GM19239 (cell line): ENCODE results near the gene THSD4.

ENCODE experiments used
- DNase-seq: peaks from one replicate; pipeline ENCODE4 v3.0.0; 2011; ENCODE audit warnings: low spot score; ENCODE audit not compliant: insufficient read length
- FAIRE-seq: peaks from 2 replicates; lab custom pipeline; 2011; peaks lifted over from hg19 to GRCh38; lab: Jason Lieb, UNC

THSD4 gene

GRCh38 chr15:71790081-71790480 is 674.8 kb downstream of the THSD4 start:
- no peak for FAIRE-seq

GRCh38 chr15:71791975-71792374 is 676.7 kb downstream of the THSD4 start:
- DNase-seq (no peak), FAIRE-seq (no peak)

More at GRCh38 chr15:71790081-71790480, 674.8 kb downstream of the THSD4 start:
- no peak for DNase-seq

GRCh38 chr15:71792521-71792920 is 677.2 kb downstream of the THSD4 start:
- no peak for FAIRE-seq
- no peak for DNase-seq

- FAIRE-seq = no peak
These were observed 683.4 kb downstream of the THSD4 start for GRCh38 chr15:71798641-71799040.

GRCh38 chr15:71800190-71800589 is 684.9 kb downstream of the THSD4 start:
- FAIRE-seq = no peak

More at GRCh38 chr15:71798641-71799040, 683.4 kb downstream of the THSD4 start:
- no peak for DNase-seq

GRCh38 chr15:71800835-71801745 is 685.8 kb downstream of the THSD4 start:
- DNase-seq = peak; percentile 44
- FAIRE-seq = peak; percentile 31

More at GRCh38 chr15:71800190-71800589, 684.9 kb downstream of the THSD4 start:
- no peak for DNase-seq

- no peak for FAIRE-seq
- DNase-seq = no peak
These were observed 686.8 kb downstream of the THSD4 start for GRCh38 chr15:71801935-71802655.

GRCh38 chr15:71802770-71803169 is 687.5 kb downstream of the THSD4 start:
- FAIRE-seq (no peak), DNase-seq (no peak)

- FAIRE-seq = no peak
These were observed 689.0 kb downstream of the THSD4 start for GRCh38 chr15:71804226-71804625.

GRCh38 chr15:71804695-71805470 is 689.6 kb downstream of the THSD4 start:
- FAIRE-seq (peak; percentile 49), DNase-seq (no peak)

More at GRCh38 chr15:71804226-71804625, 689.0 kb downstream of the THSD4 start:
- no peak for DNase-seq

GRCh38 chr15:71806452-71806931 is 691.2 kb downstream of the THSD4 start:
- FAIRE-seq (no peak), DNase-seq (no peak)

GRCh38 chr15:71807125-71807629 is 691.9 kb downstream of the THSD4 start:
- no peak for DNase-seq
- no peak for FAIRE-seq

- FAIRE-seq (no peak), DNase-seq (no peak)
These were observed 692.4 kb downstream of the THSD4 start for GRCh38 chr15:71807691-71808091.

GRCh38 chr15:71808311-71809020 is 693.2 kb downstream of the THSD4 start:
- no peak for FAIRE-seq
- DNase-seq = no peak

- DNase-seq = no peak
- no peak for FAIRE-seq
These were observed 694.1 kb downstream of the THSD4 start for GRCh38 chr15:71809346-71809745.

GRCh38 chr15:71810256-71811035 is 695.2 kb downstream of the THSD4 start, which contains the start of gene NR2E3:
Gene NR2E3 (plus strand): TSS chr15:71810554. CDS start chr15:71810744, 190 bp downstream.
- DNase-seq = no peak
- no peak for FAIRE-seq

GRCh38 chr15:71811036-71811736 is 695.9 kb downstream of the THSD4 start:
- DNase-seq (no peak), FAIRE-seq (no peak)
